Cardiac fibroblast (primary cell): ENCODE data around the gene MCM10.

Source experiments
- DNase-seq, 2 donors: peaks; one replicate each; pipeline versions ENCODE4 v3.0.0 to v3.0.0-alpha.2; 2010; ENCODE audit warnings: low read depth in 2 of 2
- H3K4me3 ChIP-seq, 2 donors: replicated peaks in 1 of 2; 1 replicate in 1 of 2; 2 replicates in 1 of 2; pipeline ENCODE4 v1.5.1; 2011; ENCODE audit warnings: low read depth in 2 of 2, low read length in 2 of 2, mild to moderate bottlenecking in 2 of 2, moderate library complexity in 1 of 2
- CTCF ChIP-seq: IDR thresholded peaks from one replicate; pipeline ENCODE4 v1.5.1; 2011; ENCODE audit warnings: low read depth, mild to moderate bottlenecking, low read length, inconsistent platforms

MCM10 gene

DNA sequence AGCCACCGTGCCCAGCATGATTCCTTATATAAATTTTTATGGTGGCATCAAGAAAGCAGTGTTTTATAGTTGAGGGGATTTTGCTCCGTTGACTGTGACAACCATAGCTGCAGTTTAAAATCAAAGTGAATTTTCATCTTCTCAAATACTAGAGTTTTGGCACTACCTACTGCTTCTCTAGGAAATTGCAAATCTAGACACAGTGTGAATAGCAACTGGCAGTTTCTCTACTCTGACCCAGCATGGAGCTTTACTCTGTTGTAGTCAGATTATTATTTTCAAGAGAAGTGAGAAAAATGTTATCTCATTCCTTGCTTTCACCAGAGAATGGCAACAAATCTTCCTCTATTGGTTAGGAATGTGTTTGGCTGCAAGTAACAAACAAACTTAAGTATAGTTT, 22.9 kb downstream of the MCM10 start:
- no peak overlapping the region for H3K4me3 ChIP-seq
- no peak for TF ChIP-seq CTCF
- no peak for DNase-seq

- no peak for TF ChIP-seq CTCF
- H3K4me3 ChIP-seq = no peak overlapping the region
- DNase-seq = peak in 1 of 2 donors; percentile 6
These were observed 23.6 kb downstream of the MCM10 start for GRCh38 chr10:13184730-13185514.

GRCh38 chr10:13187135-13187534, 25.8 kb downstream of the MCM10 start:
- DNase-seq = no peak
- no peak for TF ChIP-seq CTCF
- no peak overlapping the region for H3K4me3 ChIP-seq

DNA sequence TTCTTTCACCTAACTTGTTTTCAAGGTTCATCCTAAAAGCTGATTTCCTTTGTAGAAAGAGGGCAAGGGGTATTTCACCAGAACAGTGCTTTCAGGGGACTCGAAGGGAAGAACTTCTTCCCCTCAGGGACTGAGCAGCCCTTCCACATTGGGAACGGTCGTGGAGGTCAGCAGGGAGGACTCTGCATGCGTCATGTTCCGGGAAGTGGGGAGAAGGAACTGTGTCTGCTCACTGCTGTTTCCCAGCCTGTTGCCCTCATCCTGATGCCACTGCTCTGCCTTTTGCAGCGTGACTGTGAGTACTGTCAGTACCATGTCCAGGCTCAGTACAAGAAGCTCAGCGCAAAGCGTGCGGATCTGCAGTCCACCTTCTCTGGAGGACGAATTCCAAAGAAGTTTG, 27.2 kb downstream of the MCM10 start:
- TF ChIP-seq CTCF = no peak
- no peak for DNase-seq
- no peak overlapping the region for H3K4me3 ChIP-seq

- DNase-seq = peak in 1 of 2 donors; percentile 79
- no peak overlapping the region for H3K4me3 ChIP-seq
- TF ChIP-seq CTCF = no peak
These were observed 28.6 kb downstream of the MCM10 start for GRCh38 chr10:13189961-13190360.

GRCh38 chr10:13190816-13191215, 29.5 kb downstream of the MCM10 start:
- no peak for TF ChIP-seq CTCF
- DNase-seq = no peak

DNA sequence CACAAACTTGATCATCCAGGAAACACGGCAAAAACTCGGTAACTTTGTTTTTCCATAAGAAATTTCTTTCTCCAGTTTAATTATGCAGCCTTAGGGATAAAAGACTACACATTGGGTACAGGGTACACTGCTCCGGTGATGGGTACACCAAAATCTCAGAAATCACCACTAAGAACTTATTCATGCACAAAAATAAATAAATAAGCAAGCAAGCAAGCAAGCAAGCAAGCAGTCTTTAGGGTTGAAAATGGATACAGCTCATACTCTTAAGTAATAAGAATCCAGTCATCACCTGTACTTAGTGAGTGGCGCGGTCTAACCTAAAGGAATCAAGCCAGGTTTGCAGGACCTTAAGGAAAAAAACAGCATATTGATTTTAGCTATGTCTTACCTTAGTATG, 30.0 kb downstream of the MCM10 start:
- no peak for DNase-seq
- no peak overlapping the region for H3K4me3 ChIP-seq
- TF ChIP-seq CTCF = no peak

More at GRCh38 chr10:13190816-13191215, 29.5 kb downstream of the MCM10 start:
- H3K4me3 ChIP-seq = no peak overlapping the region
